Effector memory CD8-positive, alpha-beta T cell (primary cell): ENCODE data around the gene CDK3.

Experiments
- ATAC-seq: fragments of 150-1000 bp; cut with Tn5 transposase; replicated peaks from 2 replicates; pipeline ENCODE4 v1.10.0; 2021; ENCODE audit warnings: mild to moderate bottlenecking, moderate library complexity
- DNase-seq, 3 experiments: peaks; one replicate each; pipeline ENCODE4 v3.0.0; 2021
- H3K27ac Mint-ChIP-seq, 2 donors: one replicate each; pipeline ENCODE4 v1.8.0; 2022; ENCODE audit warnings: mild to moderate bottlenecking in 2 of 2, mixed read lengths in 2 of 2, moderate library complexity in 2 of 2
- H3K27me3 Mint-ChIP-seq, 2 donors: one replicate each; pipeline ENCODE4 v1.8.0; 2022; ENCODE audit warnings: mixed read lengths in 2 of 2
- H3K36me3 Mint-ChIP-seq: one replicate; pipeline ENCODE4 v1.8.0; 2022; ENCODE audit warnings: mild to moderate bottlenecking, moderate library complexity, mixed read lengths; ENCODE audit not compliant: insufficient read depth
- H3K4me1 Mint-ChIP-seq, 2 donors: one replicate each; pipeline ENCODE4 v1.8.0; 2022; ENCODE audit warnings: low read depth in 2 of 2, mixed read lengths in 2 of 2
- H3K4me3 Mint-ChIP-seq, 2 donors: one replicate each; pipeline ENCODE4 v1.8.0; 2022; ENCODE audit warnings: mild to moderate bottlenecking in 2 of 2, mixed read lengths in 2 of 2, moderate library complexity in 2 of 2
- H3K9me3 Mint-ChIP-seq, 2 donors: one replicate each; pipeline ENCODE4 v1.8.0; 2022; ENCODE audit warnings: mixed read lengths in 2 of 2

The CDK3 gene

GRCh38 chr17:76000016-76000754 lies 470 bp upstream of the CDK3 start:
- Mint-ChIP-seq H3K9me3 (no peaks in the 10 kb centered on the region), H3K4me3 (no peak overlapping the region), H3K27me3 (no peaks in the 10 kb centered on the region), H3K27ac (no peak overlapping the region), H3K36me3 (peaks cover 5% of the 10 kb centered on the region), H3K4me1 (peaks cover 12% of the 10 kb centered on the region in 2 donors)
- ATAC-seq = peak; percentile 62
- peak; percentile 46 to 59 (median 54) for DNase-seq

- Mint-ChIP-seq H3K27ac (no peak overlapping the region), H3K27me3 (no peaks in the 10 kb centered on the region), H3K9me3 (no peaks in the 10 kb centered on the region), H3K4me1 (peaks cover 4 to 11% of the 10 kb centered on the region in 2 donors), H3K4me3 (no peak overlapping the region), H3K36me3 (peaks cover 5% of the 10 kb centered on the region)
- ATAC-seq (no peak), DNase-seq (no peak)
These were observed 1.4 kb downstream of the CDK3 start for GRCh38 chr17:76002100-76002499.

- H3K9me3 Mint-ChIP-seq = no peaks in the 10 kb centered on the region
- H3K4me1 Mint-ChIP-seq = peaks cover 0 to 4% of the 10 kb centered on the region in 2 donors
- H3K36me3 Mint-ChIP-seq = peaks cover 5% of the 10 kb centered on the region
- no peak overlapping the region for H3K27ac Mint-ChIP-seq
- ATAC-seq = no peak
- no peaks in the 10 kb centered on the region for H3K27me3 Mint-ChIP-seq
- DNase-seq = no peak
- H3K4me3 Mint-ChIP-seq = no peak overlapping the region
These were observed 3.3 kb downstream of the CDK3 start for GRCh38 chr17:76003915-76004314.

GRCh38 chr17:76004750-76005262 lies 4.2 kb downstream of the CDK3 start:
- Mint-ChIP-seq H3K36me3 (peaks cover 5% of the 10 kb centered on the region), H3K27me3 (no peaks in the 10 kb centered on the region), H3K4me1 (peaks cover 0 to 4% of the 10 kb centered on the region in 2 donors), H3K4me3 (no peak overlapping the region), H3K27ac (peak overlapping the region in 1 of 2 donors; percentile 57), H3K9me3 (no peaks in the 10 kb centered on the region)
- no peak for ATAC-seq
- DNase-seq = no peak

GRCh38 chr17:76005263-76006149 lies 4.9 kb downstream of the CDK3 start:
- peak overlapping the region; percentile 26 to 57 for H3K27ac Mint-ChIP-seq
- H3K4me1 Mint-ChIP-seq = peaks cover 0 to 4% of the 10 kb centered on the region in 2 donors
- H3K27me3 Mint-ChIP-seq = no peaks in the 10 kb centered on the region
- peaks cover 5% of the 10 kb centered on the region for H3K36me3 Mint-ChIP-seq
- H3K4me3 Mint-ChIP-seq = no peak overlapping the region
- ATAC-seq (peak; percentile 58), DNase-seq (peak; percentile 76 to 84 (median 81))
- no peaks in the 10 kb centered on the region for H3K9me3 Mint-ChIP-seq

GRCh38 chr17:76007131-76007849 lies 6.6 kb downstream of the CDK3 start:
- ATAC-seq = no peak
- no peaks in the 10 kb centered on the region for H3K27me3 Mint-ChIP-seq
- no peaks in the 10 kb centered on the region for H3K9me3 Mint-ChIP-seq
- no peak overlapping the region for H3K4me3 Mint-ChIP-seq
- no peak overlapping the region for H3K27ac Mint-ChIP-seq
- H3K4me1 Mint-ChIP-seq = peaks cover 0 to 4% of the 10 kb centered on the region in 2 donors
- DNase-seq = no peak
- H3K36me3 Mint-ChIP-seq = peaks cover 5% of the 10 kb centered on the region

GRCh38 chr17:76007850-76008165 lies 7.2 kb downstream of the CDK3 start:
- Mint-ChIP-seq H3K9me3 (no peaks in the 10 kb centered on the region), H3K4me3 (no peak overlapping the region), H3K36me3 (peaks cover 5% of the 10 kb centered on the region), H3K27ac (no peak overlapping the region), H3K4me1 (peaks cover 0 to 4% of the 10 kb centered on the region in 2 donors), H3K27me3 (no peaks in the 10 kb centered on the region)
- DNase-seq (no peak), ATAC-seq (no peak)

- ATAC-seq (no peak), DNase-seq (no peak)
- H3K4me3 Mint-ChIP-seq = no peak overlapping the region
- H3K36me3 Mint-ChIP-seq = peaks cover 5% of the 10 kb centered on the region
- H3K27ac Mint-ChIP-seq = no peak overlapping the region
- peaks cover 0 to 4% of the 10 kb centered on the region in 2 donors for H3K4me1 Mint-ChIP-seq
- H3K27me3 Mint-ChIP-seq = no peaks in the 10 kb centered on the region
- H3K9me3 Mint-ChIP-seq = no peaks in the 10 kb centered on the region
These were observed 7.6 kb downstream of the CDK3 start for GRCh38 chr17:76008208-76008607.

- ATAC-seq = no peak
- H3K27ac Mint-ChIP-seq = no peak overlapping the region
- peaks cover under 1% of the 10 kb centered on the region for H3K36me3 Mint-ChIP-seq
- H3K9me3 Mint-ChIP-seq = no peaks in the 10 kb centered on the region
- H3K27me3 Mint-ChIP-seq = no peaks in the 10 kb centered on the region
- no peak for DNase-seq
- H3K4me1 Mint-ChIP-seq = peaks cover 0 to 4% of the 10 kb centered on the region in 2 donors
- H3K4me3 Mint-ChIP-seq = no peak overlapping the region
These were observed 8.2 kb downstream of the CDK3 start for GRCh38 chr17:76008630-76009425.

- H3K36me3 Mint-ChIP-seq = no peaks in the 10 kb centered on the region
- H3K4me3 Mint-ChIP-seq = no peak overlapping the region
- peaks cover 5 to 10% of the 10 kb centered on the region in 2 donors for H3K4me1 Mint-ChIP-seq
- no peak overlapping the region for H3K27ac Mint-ChIP-seq
- DNase-seq (no peak), ATAC-seq (no peak)
- no peaks in the 10 kb centered on the region for H3K9me3 Mint-ChIP-seq
- no peaks in the 10 kb centered on the region for H3K27me3 Mint-ChIP-seq
These were observed 8.8 kb downstream of the CDK3 start for GRCh38 chr17:76009447-76009846.

GRCh38 chr17:76009969-76010661 lies 9.5 kb downstream of the CDK3 start:
- no peaks in the 10 kb centered on the region for H3K27me3 Mint-ChIP-seq
- ATAC-seq = no peak

GRCh38 chr17:76011951-76012350 lies 11.3 kb downstream of the CDK3 start:
- ATAC-seq = no peak
- peaks cover 6% of the 10 kb centered on the region in 2 donors for H3K4me1 Mint-ChIP-seq
- H3K27me3 Mint-ChIP-seq = no peaks in the 10 kb centered on the region

More at GRCh38 chr17:76009969-76010661, 9.5 kb downstream of the CDK3 start:
- no peak for DNase-seq
- no peaks in the 10 kb centered on the region for H3K36me3 Mint-ChIP-seq
- H3K27ac Mint-ChIP-seq = no peak overlapping the region
- H3K4me1 Mint-ChIP-seq = peaks cover 6 to 10% of the 10 kb centered on the region in 2 donors
- no peak overlapping the region for H3K4me3 Mint-ChIP-seq
- no peaks in the 10 kb centered on the region for H3K9me3 Mint-ChIP-seq

More at GRCh38 chr17:76011951-76012350, 11.3 kb downstream of the CDK3 start:
- DNase-seq = no peak
- Mint-ChIP-seq H3K9me3 (no peaks in the 10 kb centered on the region), H3K27ac (no peak overlapping the region), H3K4me3 (no peak overlapping the region), H3K36me3 (no peaks in the 10 kb centered on the region)
